ENCODE results near the gene ZBED4.
"Not testable (repeated sequence)": the region's sequence is repeated elsewhere in the genome, so short reads cannot be mapped to it uniquely, and the experiment has no call there.

The ZBED4 gene

DNA sequence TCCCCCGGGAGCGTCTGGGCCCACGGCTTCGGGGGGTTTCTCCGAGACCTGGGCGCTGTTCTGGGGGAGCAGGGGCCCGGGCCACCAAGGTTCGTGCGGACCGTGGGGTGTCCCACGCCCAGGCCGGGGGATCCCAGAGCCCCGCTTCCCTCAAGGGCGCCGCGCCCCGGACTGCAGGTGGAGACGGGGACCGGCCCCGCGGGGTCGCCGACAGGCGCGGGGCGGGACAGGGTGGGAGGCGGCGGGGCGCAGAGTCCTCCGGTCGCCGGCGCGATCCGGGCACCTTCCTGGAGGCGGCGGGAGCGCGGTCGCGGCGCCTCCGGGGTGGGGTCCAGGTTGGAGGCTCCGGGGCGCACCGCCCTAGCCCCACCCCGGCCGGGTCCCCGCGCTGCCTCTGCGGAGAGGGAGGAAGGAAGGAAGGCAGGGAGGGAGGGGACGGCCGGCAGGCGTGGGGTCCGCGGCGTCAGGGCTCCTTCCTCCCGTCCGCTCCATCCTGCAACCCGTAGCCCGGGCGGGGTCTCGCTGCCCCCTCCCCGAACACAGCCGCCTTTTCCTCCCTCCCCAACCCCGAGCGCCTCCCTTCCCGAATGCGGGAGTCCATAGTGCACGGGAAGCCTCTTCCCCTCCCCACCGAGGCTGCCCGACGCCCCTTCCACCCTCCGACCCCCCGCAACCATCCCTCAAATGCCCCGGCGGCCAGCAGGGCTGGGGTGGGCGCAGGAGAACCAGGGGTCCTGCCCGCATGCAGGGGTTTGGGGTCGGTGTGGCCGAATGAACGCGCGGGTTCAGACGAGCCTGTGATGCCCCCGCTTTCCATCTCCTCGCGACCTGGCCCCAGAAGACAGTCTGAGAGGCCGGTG lies 4.3 kb upstream of the ZBED4 start:
- Histone ChIP-seq H3K27me3 (ENCODE audit: control insufficient read depth, insufficient read depth, low read length) (peaks cover 58% of the 10 kb centered on the region), H3K36me3 (ENCODE audit: insufficient read depth, low read length) (no peaks in the 10 kb centered on the region), H3K4me3 (ENCODE audit: low read length) (no peak overlapping the region), H3K9me3 (replicated peaks; ENCODE audit: low read length) (no peaks in the 10 kb centered on the region), H3K4me2 (ENCODE audit: low read length) (peak overlapping the region; percentile 56), H3K4me1 (ENCODE audit: control insufficient read depth, insufficient read depth, low read length) (peaks cover 13% of the 10 kb centered on the region), H3K9ac (ENCODE audit: low read depth, low read length) (no peak overlapping the region)

DNA sequence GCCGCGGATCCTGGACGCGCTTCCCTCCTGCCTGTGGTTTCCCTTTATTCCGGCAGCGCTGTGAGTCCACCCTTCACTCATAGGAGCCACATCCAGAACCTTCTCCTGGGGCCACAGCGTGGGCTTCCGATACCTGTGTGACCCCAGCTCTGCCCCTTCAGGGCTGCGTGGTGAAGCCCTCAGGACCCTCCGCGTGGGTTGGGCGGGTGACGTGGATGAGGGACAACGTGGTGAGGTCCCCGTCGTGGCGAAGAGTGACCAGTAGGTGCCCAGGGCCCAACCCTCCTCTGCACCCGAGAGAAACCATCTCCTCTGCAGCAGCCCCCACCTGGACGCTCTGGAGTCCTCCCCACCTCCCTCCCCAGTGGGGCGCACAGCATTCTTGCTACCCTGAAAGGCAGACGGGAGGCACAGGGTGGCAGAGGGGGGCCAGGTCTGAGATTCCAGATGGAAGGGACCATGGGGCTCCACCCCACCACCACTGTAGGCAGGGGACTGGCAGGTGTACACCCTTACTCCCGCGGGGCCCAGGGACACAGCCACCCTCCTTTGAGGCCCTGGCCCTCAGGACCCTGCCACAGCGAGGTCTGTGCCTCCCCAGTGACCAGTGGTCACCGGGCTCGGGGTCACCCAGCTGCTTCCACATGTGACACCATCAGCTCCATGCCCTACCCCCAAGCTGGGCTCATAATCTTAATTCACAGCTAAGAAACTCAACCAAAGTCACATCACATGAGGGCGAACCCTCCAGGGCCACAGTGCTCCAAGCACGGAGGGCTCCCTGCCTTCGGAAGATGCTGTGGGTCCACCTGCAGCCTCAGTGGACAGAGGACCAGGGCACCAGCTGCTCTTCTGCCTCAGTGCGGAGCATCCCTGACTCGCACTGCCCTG lies 3.4 kb upstream of the ZBED4 start:
- Histone ChIP-seq H3K4me1 (ENCODE audit: control insufficient read depth, insufficient read depth, low read length) (peaks cover 17% of the 10 kb centered on the region), H3K9me3 (replicated peaks; ENCODE audit: low read length) (no peaks in the 10 kb centered on the region), H3K4me3 (ENCODE audit: low read length) (no peak overlapping the region), H3K9ac (ENCODE audit: low read depth, low read length) (no peak overlapping the region), H3K36me3 (ENCODE audit: insufficient read depth, low read length) (no peaks in the 10 kb centered on the region), H3K27me3 (ENCODE audit: control insufficient read depth, insufficient read depth, low read length) (peaks cover 51% of the 10 kb centered on the region), H3K4me2 (ENCODE audit: low read length) (no peak overlapping the region)

DNA sequence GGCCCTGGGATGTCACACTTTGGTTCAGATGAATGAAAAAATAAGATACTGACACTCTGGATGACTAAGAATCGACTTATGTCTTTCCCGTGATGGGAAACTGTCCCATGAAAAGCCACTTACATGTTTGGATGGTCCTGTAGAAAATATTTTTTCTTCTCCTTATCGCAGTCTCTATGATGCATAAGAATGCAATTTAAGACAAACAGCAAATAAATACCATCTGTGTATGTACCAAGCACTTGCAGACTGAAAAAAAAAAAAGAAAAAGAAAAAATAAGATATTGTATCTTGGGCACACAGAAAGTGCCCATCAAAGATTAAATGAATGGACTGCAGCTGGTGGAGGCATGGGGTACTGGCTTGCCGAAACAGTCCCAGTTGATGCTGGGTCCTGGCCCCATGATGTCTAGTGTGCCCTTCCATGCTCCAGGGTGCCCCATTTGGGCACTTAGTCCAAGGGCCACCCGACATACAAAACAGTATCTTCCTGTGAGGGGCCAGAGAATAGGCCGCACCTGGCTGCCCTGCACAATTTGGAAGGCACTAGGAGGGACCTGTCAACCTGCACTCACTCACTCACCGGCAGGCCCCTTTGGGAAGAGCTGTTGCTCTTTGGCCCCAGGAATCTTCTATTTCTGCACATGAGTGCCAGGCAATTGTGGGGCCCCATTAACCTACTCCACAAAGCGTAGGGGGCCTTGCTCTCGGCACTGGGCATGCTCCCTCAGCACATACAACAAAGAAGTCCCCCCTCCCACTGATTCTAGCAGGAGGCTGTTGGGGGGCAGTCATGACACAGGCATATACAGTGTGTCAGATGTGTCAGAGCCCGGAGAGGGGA lies 2.5 kb upstream of the ZBED4 start:
- Histone ChIP-seq H3K9me3 (replicated peaks; ENCODE audit: low read length) (no peaks in the 10 kb centered on the region), H3K4me1 (ENCODE audit: control insufficient read depth, insufficient read depth, low read length) (peaks cover 26% of the 10 kb centered on the region), H3K9ac (ENCODE audit: low read depth, low read length) (no peak overlapping the region), H3K27me3 (ENCODE audit: control insufficient read depth, insufficient read depth, low read length) (peaks cover 42% of the 10 kb centered on the region), H3K4me2 (ENCODE audit: low read length) (no peak overlapping the region), H3K36me3 (ENCODE audit: insufficient read depth, low read length) (no peaks in the 10 kb centered on the region), H3K4me3 (ENCODE audit: low read length) (no peak overlapping the region)

DNA sequence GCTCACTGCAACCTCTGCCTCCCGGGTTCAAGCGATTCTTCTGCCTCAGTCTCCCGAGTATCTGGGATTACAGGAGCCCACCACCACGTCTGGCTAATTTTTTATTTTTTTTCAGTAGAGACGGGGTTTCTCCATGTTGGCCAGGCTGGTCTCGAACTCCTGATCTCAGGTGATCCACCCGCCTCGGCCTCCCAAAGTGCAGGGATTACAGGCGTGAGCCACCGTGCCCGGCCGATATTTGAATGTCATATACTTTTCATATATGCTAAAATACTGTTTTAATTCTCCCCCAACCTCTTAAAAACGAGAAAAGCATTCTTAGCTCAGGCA lies 1.1 kb upstream of the ZBED4 start:
- H3K4me3 ChIP-seq (ENCODE audit: low read length): peak overlapping the region; percentile 98
- H3K9ac ChIP-seq (ENCODE audit: low read depth, low read length): peak overlapping the region; percentile 95
- H3K4me1 ChIP-seq (ENCODE audit: control insufficient read depth, insufficient read depth, low read length): peaks cover 27% of the 10 kb centered on the region
- not testable (repeated sequence) for H3K9me3 ChIP-seq (replicated peaks; ENCODE audit: low read length); H3K36me3 ChIP-seq (ENCODE audit: insufficient read depth, low read length)
- peaks cover 36% of the 10 kb centered on the region for H3K27me3 ChIP-seq (ENCODE audit: control insufficient read depth, insufficient read depth, low read length)
- H3K4me2 ChIP-seq (ENCODE audit: low read length): peak overlapping the region; percentile 99

DNA sequence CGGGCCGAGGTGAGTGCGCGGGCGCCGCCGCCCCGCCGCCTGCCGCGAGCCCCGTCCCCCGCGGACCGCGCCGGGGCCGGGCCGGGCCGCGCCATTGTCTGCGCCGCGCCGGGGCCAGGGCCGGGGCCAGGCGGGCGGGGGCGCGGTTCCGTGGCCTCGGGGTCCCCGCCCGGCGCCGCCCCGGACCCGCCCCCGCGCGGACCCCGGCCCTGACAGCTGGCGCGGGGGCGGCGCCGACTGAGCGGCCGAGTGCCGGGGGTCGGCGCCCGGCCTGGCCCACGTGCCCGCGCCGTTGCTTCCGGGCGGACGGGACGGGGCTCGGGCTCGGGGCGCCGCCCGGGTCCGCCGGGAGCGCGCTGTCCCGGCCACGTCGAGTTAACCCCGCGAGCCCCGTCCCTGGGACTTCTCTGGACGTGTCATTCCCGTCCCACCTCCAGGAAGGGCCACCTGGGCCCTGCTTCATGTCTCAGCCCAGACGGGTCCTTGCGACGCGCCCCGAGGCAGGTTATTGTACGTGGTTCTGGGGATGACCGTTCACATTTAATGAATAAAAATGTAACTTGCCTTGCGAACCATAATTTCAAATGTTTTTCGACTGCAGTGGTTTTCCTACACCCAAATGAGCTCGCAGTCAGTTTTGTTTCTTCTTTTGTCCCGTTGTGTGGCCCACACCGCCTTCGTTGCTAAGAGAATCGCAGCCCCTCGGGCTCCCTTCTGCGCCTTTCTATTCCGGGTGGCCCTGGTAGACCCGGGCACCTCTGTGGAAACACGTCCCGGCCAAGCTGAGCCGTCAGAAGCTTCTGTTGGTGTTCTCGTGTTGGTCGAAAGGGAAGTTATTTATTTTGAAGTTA lies 562 bp downstream of the ZBED4 start:
- peaks cover 13% of the 10 kb centered on the region for H3K36me3 ChIP-seq (ENCODE audit: insufficient read depth, low read length)
- peaks cover 27% of the 10 kb centered on the region for H3K4me1 ChIP-seq (ENCODE audit: control insufficient read depth, insufficient read depth, low read length)
- H3K4me3 ChIP-seq (ENCODE audit: low read length): peak overlapping the region; percentile 78
- H3K9me3 ChIP-seq (replicated peaks; ENCODE audit: low read length): no peaks in the 10 kb centered on the region
- H3K27me3 ChIP-seq (ENCODE audit: control insufficient read depth, insufficient read depth, low read length): peaks cover 22% of the 10 kb centered on the region
- peak overlapping the region; percentile 83 for H3K9ac ChIP-seq (ENCODE audit: low read depth, low read length)
- peak overlapping the region; percentile 85 for H3K4me2 ChIP-seq (ENCODE audit: low read length)

DNA sequence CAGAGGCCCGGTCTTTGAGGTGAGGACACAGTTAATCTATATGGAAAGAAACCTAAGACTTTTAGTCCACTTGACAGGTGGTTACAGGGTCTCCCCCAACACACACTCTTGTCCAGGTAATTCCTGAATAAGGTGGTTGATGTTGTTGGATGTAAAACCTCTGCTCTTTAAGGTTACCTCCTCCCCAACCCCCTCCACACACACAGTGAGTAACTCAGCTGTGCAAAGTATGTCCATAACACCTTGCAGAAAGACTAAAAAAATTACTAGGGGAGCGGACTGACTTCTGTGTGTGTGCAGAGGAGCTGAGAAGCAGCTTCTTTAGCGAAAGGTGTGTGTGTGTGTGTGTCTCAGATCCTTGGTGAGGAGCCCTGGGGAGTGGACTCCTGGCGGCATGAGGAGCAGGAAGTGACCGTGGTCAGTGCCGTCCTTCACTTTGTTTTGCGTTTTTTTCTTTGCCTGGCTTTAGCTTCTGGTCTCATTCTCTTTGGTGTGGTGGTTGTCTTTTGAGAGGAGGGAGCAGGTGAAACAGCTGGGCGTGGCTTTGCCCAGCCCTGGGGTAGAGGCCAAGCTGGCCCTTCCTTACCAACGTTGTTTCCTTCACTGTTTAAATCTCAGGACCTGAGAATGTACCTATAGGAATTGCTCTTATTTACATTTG lies 1.7 kb downstream of the ZBED4 start:
- H3K4me3 ChIP-seq (ENCODE audit: low read length): peak overlapping the region; percentile 78

DNA sequence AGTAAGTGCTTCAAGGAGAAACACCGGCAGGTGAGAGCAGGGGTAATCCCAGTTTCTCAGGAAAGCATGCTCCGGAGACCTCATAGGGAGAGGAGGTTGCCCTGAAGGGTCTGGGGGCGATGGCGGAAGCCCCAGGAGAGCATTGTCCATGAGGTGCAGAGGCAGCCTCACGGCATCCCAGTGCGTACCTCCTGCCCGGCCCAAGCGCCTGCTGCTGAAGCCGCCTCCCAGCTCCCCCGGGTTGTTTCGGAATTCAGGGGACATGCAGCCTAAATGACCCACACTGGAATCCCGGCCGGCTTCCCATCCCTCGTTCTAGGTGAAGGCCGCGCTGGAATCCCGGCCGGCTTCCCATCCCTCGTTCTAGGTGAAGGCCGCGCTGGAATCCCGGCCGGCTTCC lies 2.7 kb downstream of the ZBED4 start:
- peaks cover 19% of the 10 kb centered on the region for H3K4me1 ChIP-seq (ENCODE audit: control insufficient read depth, insufficient read depth, low read length)
- H3K9ac ChIP-seq (ENCODE audit: low read depth, low read length): no peak overlapping the region
- peak overlapping the region; percentile 85 for H3K4me2 ChIP-seq (ENCODE audit: low read length)

More for the DNA sequence above, 1.7 kb downstream of the ZBED4 start:
- peak overlapping the region; percentile 83 for H3K9ac ChIP-seq (ENCODE audit: low read depth, low read length)
- H3K4me2 ChIP-seq (ENCODE audit: low read length): peak overlapping the region; percentile 85
- H3K9me3 ChIP-seq (replicated peaks; ENCODE audit: low read length): no peaks in the 10 kb centered on the region
- H3K27me3 ChIP-seq (ENCODE audit: control insufficient read depth, insufficient read depth, low read length): peaks cover 10% of the 10 kb centered on the region
- peaks cover 13% of the 10 kb centered on the region for H3K36me3 ChIP-seq (ENCODE audit: insufficient read depth, low read length)
- H3K4me1 ChIP-seq (ENCODE audit: control insufficient read depth, insufficient read depth, low read length): peaks cover 19% of the 10 kb centered on the region

DNA sequence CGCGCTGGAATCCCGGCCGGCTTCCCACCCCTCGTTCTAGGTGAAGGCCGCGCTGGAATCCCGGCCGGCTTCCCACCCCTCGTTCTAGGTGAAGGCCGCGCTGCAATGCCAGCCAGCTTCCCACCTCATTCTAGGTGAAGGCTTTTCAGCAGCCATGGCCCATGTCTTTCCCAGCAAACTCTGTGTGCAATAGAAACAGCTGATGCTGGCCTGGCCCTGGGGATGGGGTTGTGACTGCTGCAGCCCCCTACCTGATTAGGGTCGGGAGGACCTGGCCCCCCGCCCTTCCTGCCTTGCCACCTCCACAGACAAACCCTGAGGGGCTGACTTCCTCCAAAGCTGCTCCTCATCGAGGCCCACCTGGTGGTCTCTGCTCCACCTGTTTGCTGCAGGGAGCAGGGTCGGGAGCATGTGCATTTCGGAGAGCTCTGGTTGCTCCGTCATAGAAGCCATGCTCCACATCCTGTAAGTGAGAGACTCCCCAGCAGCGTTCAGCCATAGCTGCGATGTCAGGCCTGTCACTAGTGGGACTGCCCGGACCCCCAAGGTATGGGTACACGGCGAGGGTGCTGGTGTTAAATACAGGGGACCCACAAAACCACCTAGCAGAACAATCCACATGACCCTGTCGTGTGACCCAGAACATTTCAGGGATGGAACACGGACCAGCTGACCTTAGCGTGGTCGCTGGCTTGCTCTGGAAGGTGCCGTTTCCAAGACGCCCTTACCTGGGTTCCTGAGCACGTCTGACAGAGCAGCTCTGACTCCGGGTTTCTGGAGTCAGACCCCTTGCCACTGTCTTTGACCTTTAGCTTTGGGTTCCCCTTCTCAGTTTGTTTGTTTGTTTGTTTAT lies 3.3 kb downstream of the ZBED4 start:
- no peaks in the 10 kb centered on the region for H3K9me3 ChIP-seq (replicated peaks; ENCODE audit: low read length)
- no peak overlapping the region for H3K4me3 ChIP-seq (ENCODE audit: low read length)
- peaks cover 13% of the 10 kb centered on the region for H3K36me3 ChIP-seq (ENCODE audit: insufficient read depth, low read length)
- H3K9ac ChIP-seq (ENCODE audit: low read depth, low read length): no peak overlapping the region
- H3K4me1 ChIP-seq (ENCODE audit: control insufficient read depth, insufficient read depth, low read length): peaks cover 21% of the 10 kb centered on the region
- no peak overlapping the region for H3K4me2 ChIP-seq (ENCODE audit: low read length)
- H3K27me3 ChIP-seq (ENCODE audit: control insufficient read depth, insufficient read depth, low read length): no peaks in the 10 kb centered on the region

More for the DNA sequence above, 2.7 kb downstream of the ZBED4 start:
- peaks cover 13% of the 10 kb centered on the region for H3K36me3 ChIP-seq (ENCODE audit: insufficient read depth, low read length)
- peaks cover 2% of the 10 kb centered on the region for H3K27me3 ChIP-seq (ENCODE audit: control insufficient read depth, insufficient read depth, low read length)
- H3K4me3 ChIP-seq (ENCODE audit: low read length): no peak overlapping the region
- H3K9me3 ChIP-seq (replicated peaks; ENCODE audit: low read length): no peaks in the 10 kb centered on the region

DNA sequence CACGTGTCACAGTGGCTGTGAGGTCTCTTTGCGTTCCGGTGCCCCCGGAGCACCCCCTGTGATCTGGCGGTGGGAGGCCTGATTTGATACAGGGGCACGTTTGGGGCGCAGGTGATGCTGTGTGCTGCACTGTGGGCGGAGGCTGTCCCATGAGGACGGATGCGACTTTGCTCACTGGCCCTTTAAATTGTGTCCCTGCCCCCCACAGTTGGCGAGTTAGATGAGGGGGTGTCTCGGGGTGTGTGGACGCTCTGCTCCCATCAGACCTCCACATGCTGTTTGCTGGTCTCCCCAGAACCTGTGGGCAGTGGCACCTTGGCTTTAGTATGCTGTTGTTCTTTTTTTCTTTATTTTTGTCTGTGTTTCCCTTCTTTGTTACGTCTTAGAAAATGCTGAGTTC lies 5.2 kb downstream of the ZBED4 start:
- H3K36me3 ChIP-seq (ENCODE audit: insufficient read depth, low read length): peaks cover 13% of the 10 kb centered on the region
- no peak overlapping the region for H3K9ac ChIP-seq (ENCODE audit: low read depth, low read length)
- H3K4me2 ChIP-seq (ENCODE audit: low read length): no peak overlapping the region
- no peaks in the 10 kb centered on the region for H3K9me3 ChIP-seq (replicated peaks; ENCODE audit: low read length)
- no peak overlapping the region for H3K4me3 ChIP-seq (ENCODE audit: low read length)
- H3K27me3 ChIP-seq (ENCODE audit: control insufficient read depth, insufficient read depth, low read length): no peaks in the 10 kb centered on the region
- peaks cover 17% of the 10 kb centered on the region for H3K4me1 ChIP-seq (ENCODE audit: control insufficient read depth, insufficient read depth, low read length)
